ENCODE results near the gene INTS4. TPM values are rescaled to one million over a fixed set of nuclear protein-coding genes. Genes with fewer than 3 reads are reported as not detected.

The INTS4 gene
- total and polyA plus RNA-seq, 2 of the 8 experiments (the other 6 are each of a cell fraction or from before 2014, with no cell fraction given), result 27.0 to 31.3 TPM

GRCh38 chr11:78022397-78023396 is 28.2 kb upstream of the INTS4 start, which contains the start of gene KCTD14 (continued):
- TF ChIP-seq JUND (IDR thresholded peaks at IDR 0.05; ENCODE audit: low read length) (no peak), KDM5A (IDR thresholded peaks at IDR 0.05; ENCODE audit: low read length) (no peak), BCL11A (IDR thresholded peaks at IDR 0.05; ENCODE audit: low read depth in 2 of 2, low read length in 2 of 2) (no peak), EGR1 (IDR thresholded peaks at IDR 0.05; ENCODE audit: borderline replicate concordance, low read depth, low read length) (no peak), KDM1A (IDR thresholded peaks at IDR 0.05; ENCODE audit: borderline replicate concordance, low read length) (no peak), SP1 (IDR thresholded peaks at IDR 0.05; ENCODE audit: low read depth, low read length) (0 out of 2 replicates have a peak, but pooled peaks have one; percentile 20), SAP30 (IDR thresholded peaks at IDR 0.05; ENCODE audit: insufficient read depth, insufficient replicate concordance, low read length) (no peak), GABPA (IDR thresholded peaks at IDR 0.05; ENCODE audit: borderline replicate concordance, insufficient read depth, low read length) (no peak), ATF2 (IDR thresholded peaks at IDR 0.05; ENCODE audit: low read length) (peak; percentile 73; the same call in 1 of the 2 replicates), CHD2 (IDR thresholded peaks at IDR 0.05; ENCODE audit: low read length) (no peak), CTCF (IDR thresholded peaks at IDR 0.05; ENCODE audit: control extremely low read depth in 1 of 3, insufficient read depth in 1 of 3, low read depth in 1 of 3, low read length in 3 of 3) (no peak), SIX5 (IDR thresholded peaks at IDR 0.05; ENCODE audit: low read depth, low read length) (no peak), JUN (IDR thresholded peaks at IDR 0.05; ENCODE audit: low read depth, low read length) (no peak), SUZ12 (IDR thresholded peaks at IDR 0.05; ENCODE audit: low read length) (peak; percentile 24; the same call in 1 of the 2 replicates), RBBP5 (IDR thresholded peaks at IDR 0.05; ENCODE audit: borderline replicate concordance, low read depth, low read length) (peak; percentile 90; the same call in 1 of the 2 replicates), CBX8 (IDR thresholded peaks at IDR 0.05; ENCODE audit: borderline replicate concordance, low read depth, low read length) (no peak), KDM4A (IDR thresholded peaks at IDR 0.05; ENCODE audit: low read depth, low read length, severe bottlenecking) (peak; percentile 74), SRF (IDR thresholded peaks at IDR 0.05; ENCODE audit: low read depth, low read length) (no peak), RFX5 (IDR thresholded peaks at IDR 0.05; ENCODE audit: borderline replicate concordance, low read depth, low read length) (no peak)
